ENCODE results near the gene ATP11A. TPM values are rescaled to one million over a fixed set of nuclear protein-coding genes. Genes with fewer than 3 reads are reported as not detected.
A peak's percentile ranks its signal among the peaks of the same experiment; 100 is the strongest.
"Not testable (repeated sequence)": the region's sequence is repeated elsewhere in the genome, so short reads cannot be mapped to it uniquely, and the experiment has no call there.

The ATP11A gene
- polyA plus RNA-seq, 4 donors = 3.2 to 79.6 (median 9.5) TPM

DNA sequence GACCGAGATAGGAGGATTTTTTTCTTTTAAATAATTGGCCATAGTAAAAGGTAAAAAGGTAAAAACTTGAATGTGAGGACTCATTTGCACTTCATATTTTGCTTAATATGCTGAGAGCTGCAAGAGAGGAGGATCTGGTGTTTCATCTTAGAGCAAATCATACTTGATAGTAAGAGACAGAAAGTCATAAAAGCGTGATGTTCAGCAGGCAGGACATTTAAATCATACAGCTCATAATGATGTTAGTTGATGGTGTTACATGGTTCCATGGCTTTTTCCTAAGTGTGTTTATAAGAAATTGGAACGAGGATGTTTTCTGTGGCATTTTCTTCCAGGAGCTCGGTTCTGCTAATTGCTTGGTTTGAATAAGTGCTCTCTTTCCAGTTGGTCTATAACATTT lies 16.3 kb downstream of the ATP11A start:
- peaks cover 0 to 33% (median 0%) of the 10 kb centered on the region in 3 donors for H3K36me3 ChIP-seq (ENCODE audit: control insufficient read depth in 3 of 3, insufficient read depth in 2 of 3, low read depth in 1 of 3, low read length in 3 of 3)
- H3K4me1 ChIP-seq (ENCODE audit: control insufficient read depth in 3 of 3, insufficient read depth in 2 of 3, low read depth in 1 of 3, low read length in 2 of 3) = peaks cover 0 to 37% (median 0%) of the 10 kb centered on the region in 3 donors
- H3K27ac ChIP-seq (ENCODE audit: low read depth in 1 of 3, low read length in 2 of 3) = no peak overlapping the region
- no peaks in the 10 kb centered on the region for H3K27me3 ChIP-seq (ENCODE audit: control insufficient read depth in 3 of 3, insufficient read depth in 3 of 3, low read length in 3 of 3)
- FAIRE-seq = no peak
- DNase-seq = no peak
- 88 to 98% (median 97%) methylated on average over 4 of the region's 4 CpGs for WGBS, 3 donors
- H3K9me3 ChIP-seq (ENCODE audit: control insufficient read depth in 2 of 2, insufficient read depth in 1 of 2, low read depth in 1 of 2, low read length in 1 of 2) = no peaks in the 10 kb centered on the region
- H3K4me3 ChIP-seq (ENCODE audit: low read depth in 1 of 3, low read length in 3 of 3) = no peak overlapping the region

DNA sequence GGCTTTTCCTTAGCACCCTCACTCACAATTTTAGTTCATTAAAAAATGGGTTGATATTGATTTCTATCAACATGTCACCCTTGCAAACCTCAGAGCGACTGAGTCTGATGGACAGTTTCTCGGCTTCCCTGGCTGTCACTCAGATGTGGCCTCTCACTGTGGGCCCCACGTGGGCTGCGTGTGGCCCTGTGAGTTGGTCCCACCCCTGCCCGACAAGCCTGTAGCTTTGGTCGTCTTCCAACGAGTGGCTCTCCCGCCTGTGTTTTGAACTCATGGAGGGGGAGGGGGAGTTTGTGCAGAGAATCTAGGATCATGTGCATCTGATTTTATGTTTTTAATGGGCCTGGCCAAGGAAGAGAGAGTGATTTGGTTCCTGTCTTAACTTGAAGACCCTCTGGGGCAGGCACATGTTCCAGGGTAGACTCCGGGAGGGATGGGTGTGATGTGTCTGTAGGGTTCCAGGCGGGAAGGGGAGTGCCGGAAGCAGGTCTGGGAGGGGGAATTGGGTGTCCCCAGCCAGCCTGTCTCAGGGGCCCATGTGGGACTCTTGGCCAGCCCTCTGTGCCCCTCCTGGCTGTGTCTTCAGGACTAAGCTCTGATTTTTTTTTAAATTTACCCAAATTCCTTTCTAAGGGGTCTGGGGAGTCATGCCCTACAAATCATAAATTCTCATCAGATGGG lies 18.9 kb downstream of the ATP11A start:
- WGBS, 3 donors = 75 to 86% (median 84%) methylated on average over 11 of the region's 11 CpGs
- DNase-seq = no peak
- Histone ChIP-seq H3K4me1 (ENCODE audit: control insufficient read depth in 3 of 3, insufficient read depth in 2 of 3, low read depth in 1 of 3, low read length in 2 of 3) (peaks cover 0 to 45% (median 2%) of the 10 kb centered on the region in 3 donors), H3K27ac (ENCODE audit: low read depth in 1 of 3, low read length in 2 of 3) (no peak overlapping the region), H3K36me3 (ENCODE audit: control insufficient read depth in 3 of 3, insufficient read depth in 2 of 3, low read depth in 1 of 3, low read length in 3 of 3) (peaks cover 0 to 18% (median 0%) of the 10 kb centered on the region in 3 donors), H3K27me3 (ENCODE audit: control insufficient read depth in 3 of 3, insufficient read depth in 3 of 3, low read length in 3 of 3) (no peaks in the 10 kb centered on the region), H3K4me3 (ENCODE audit: low read depth in 1 of 3, low read length in 3 of 3) (no peak overlapping the region), H3K9me3 (ENCODE audit: control insufficient read depth in 2 of 2, insufficient read depth in 1 of 2, low read depth in 1 of 2, low read length in 1 of 2) (no peaks in the 10 kb centered on the region)
- FAIRE-seq = no peak

DNA sequence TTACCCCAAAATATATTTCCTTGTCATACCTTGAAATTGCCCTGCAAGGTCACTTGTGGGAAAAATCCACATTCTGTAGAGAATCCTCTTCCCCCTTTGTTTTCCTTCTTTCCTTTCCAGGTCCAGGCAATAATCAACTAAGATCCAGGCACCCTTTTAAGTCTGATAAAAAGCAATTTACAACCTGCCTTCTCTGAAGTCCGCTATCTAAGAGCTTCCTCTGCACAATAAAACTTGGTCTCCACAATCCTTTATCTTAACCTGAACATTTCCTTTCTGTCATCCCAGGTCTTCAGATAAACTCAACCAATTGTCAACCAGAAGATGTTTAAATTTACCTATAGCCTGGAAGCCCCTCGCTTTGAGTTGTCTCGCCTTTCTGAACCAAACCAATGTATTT lies 19.5 kb downstream of the ATP11A start:
- DNase-seq; H3K4me3 ChIP-seq (ENCODE audit: low read depth in 1 of 3, low read length in 3 of 3); H3K9me3 ChIP-seq (ENCODE audit: control insufficient read depth in 2 of 2, insufficient read depth in 1 of 2, low read depth in 1 of 2, low read length in 1 of 2); H3K27me3 ChIP-seq (ENCODE audit: control insufficient read depth in 3 of 3, insufficient read depth in 3 of 3, low read length in 3 of 3); H3K27ac ChIP-seq (ENCODE audit: low read depth in 1 of 3, low read length in 2 of 3); FAIRE-seq: not testable (repeated sequence)
- WGBS, 3 donors = 67 to 86% (median 77%) methylated on average over 3 of the region's 3 CpGs
- peaks cover 0 to 22% (median 0%) of the 10 kb centered on the region in 3 donors for H3K36me3 ChIP-seq (ENCODE audit: control insufficient read depth in 3 of 3, insufficient read depth in 2 of 3, low read depth in 1 of 3, low read length in 3 of 3)
- peaks cover 0 to 40% (median 2%) of the 10 kb centered on the region in 3 donors for H3K4me1 ChIP-seq (ENCODE audit: control insufficient read depth in 3 of 3, insufficient read depth in 2 of 3, low read depth in 1 of 3, low read length in 2 of 3)

DNA sequence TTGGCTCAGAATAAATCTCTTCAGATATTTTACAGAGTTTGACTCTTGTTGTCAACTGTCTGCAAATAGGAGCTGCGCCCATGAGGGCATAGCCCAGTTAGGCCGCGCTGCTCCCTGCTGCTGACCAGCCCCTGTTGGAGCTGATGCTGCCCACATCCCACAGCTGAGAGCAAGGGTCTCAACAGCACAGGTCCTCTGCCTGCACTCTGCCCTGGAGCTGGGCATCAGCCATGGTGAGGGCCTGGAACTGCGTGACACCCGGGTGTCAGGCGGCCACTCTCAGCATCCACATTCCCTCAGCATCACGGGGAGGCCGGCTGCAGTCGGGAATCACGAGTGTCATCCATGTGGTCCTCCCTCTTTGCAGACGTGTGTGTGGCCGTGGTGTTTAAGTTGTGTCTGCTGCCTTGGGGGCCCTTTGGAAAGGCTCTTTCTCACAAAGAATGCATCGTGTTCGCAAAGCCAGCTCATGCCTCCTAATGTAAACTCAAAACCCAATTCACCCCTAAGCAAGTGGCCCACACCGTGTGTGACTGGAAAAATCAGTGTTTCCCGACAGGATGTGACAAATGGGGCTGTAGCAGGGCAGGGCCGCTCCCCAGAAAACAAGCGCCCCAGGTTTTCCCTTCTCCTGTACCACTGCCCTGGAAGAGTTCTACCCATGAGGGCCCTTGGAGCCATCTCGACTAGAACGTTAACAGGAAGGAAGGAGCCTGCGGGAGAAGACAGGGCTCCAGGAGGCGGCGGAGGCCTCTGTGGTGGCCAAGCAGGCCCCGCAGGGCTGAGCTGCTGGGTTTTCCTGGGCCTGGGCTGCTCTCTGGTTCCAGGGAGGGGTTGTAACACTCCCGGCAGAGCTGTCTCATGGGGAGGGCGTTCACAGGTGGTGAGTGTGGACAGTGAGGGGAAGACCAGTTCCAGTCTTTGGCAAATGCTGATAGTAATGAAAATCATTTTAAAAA lies 20.3 kb downstream of the ATP11A start:
- no peak for FAIRE-seq
- Histone ChIP-seq H3K9me3 (ENCODE audit: control insufficient read depth in 2 of 2, insufficient read depth in 1 of 2, low read depth in 1 of 2, low read length in 1 of 2) (peaks cover 0 to 12% of the 10 kb centered on the region in 2 donors), H3K27me3 (ENCODE audit: control insufficient read depth in 3 of 3, insufficient read depth in 3 of 3, low read length in 3 of 3) (no peaks in the 10 kb centered on the region), H3K27ac (ENCODE audit: low read depth in 1 of 3, low read length in 2 of 3) (peak overlapping the region in 1 of 3 donors; percentile 30), H3K4me1 (ENCODE audit: control insufficient read depth in 3 of 3, insufficient read depth in 2 of 3, low read depth in 1 of 3, low read length in 2 of 3) (peaks cover 0 to 39% (median 4%) of the 10 kb centered on the region in 3 donors), H3K36me3 (ENCODE audit: control insufficient read depth in 3 of 3, insufficient read depth in 2 of 3, low read depth in 1 of 3, low read length in 3 of 3) (peaks cover 0 to 30% (median 0%) of the 10 kb centered on the region in 3 donors), H3K4me3 (ENCODE audit: low read depth in 1 of 3, low read length in 3 of 3) (no peak overlapping the region)
- no peak for DNase-seq
- WGBS, 3 donors = 88 to 95% (median 90%) methylated on average over 26 of the region's 26 CpGs

DNA sequence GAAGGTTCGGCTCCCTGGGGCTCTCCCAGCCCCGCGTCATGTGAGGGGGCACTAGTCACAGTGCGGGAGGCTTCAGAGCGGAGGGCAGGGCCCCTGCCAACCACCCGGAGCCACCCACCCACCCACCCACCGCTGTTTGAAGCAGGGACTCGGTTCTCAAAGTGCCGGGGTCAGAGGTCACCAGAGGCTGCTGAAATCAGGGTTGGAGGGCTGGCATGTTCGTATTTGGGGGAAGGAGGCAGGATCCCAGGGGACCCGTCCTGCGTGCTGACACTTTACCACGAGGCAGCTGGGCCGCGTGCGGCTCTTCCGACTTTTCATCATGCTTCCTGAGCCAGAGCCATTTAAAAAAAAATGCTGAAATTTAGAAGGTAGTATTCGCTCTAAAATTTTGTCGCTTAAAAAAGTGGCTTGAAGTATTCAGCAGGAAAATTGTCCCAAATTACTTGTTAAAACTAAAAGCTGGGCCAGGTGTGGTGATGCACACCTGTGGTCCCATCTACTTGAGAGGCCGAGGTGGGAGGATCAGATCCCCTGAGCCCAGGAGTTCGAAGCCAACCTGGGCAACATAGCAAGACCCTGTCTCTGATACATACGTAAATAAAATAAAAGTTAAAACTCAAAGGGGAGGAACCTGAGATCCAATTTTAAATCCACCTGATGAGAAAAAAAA lies 21.2 kb downstream of the ATP11A start:
- no peak for DNase-seq
- Histone ChIP-seq H3K27ac (ENCODE audit: low read depth in 1 of 3, low read length in 2 of 3) (peak overlapping the region; percentile 76 to 96 (median 86)), H3K9me3 (ENCODE audit: control insufficient read depth in 2 of 2, insufficient read depth in 1 of 2, low read depth in 1 of 2, low read length in 1 of 2) (peaks cover 0 to 13% of the 10 kb centered on the region in 2 donors), H3K36me3 (ENCODE audit: control insufficient read depth in 3 of 3, insufficient read depth in 2 of 3, low read depth in 1 of 3, low read length in 3 of 3) (peaks cover 0 to 32% (median 0%) of the 10 kb centered on the region in 3 donors), H3K27me3 (ENCODE audit: control insufficient read depth in 3 of 3, insufficient read depth in 3 of 3, low read length in 3 of 3) (no peaks in the 10 kb centered on the region), H3K4me3 (ENCODE audit: low read depth in 1 of 3, low read length in 3 of 3) (peak overlapping the region in 1 of 3 donors; percentile 14), H3K4me1 (ENCODE audit: control insufficient read depth in 3 of 3, insufficient read depth in 2 of 3, low read depth in 1 of 3, low read length in 2 of 3) (peaks cover 0 to 41% (median 4%) of the 10 kb centered on the region in 3 donors)
- WGBS, 3 donors = 82 to 86% (median 83%) methylated on average over 20 to 22 of the region's 22 CpGs
- no peak for FAIRE-seq

DNA sequence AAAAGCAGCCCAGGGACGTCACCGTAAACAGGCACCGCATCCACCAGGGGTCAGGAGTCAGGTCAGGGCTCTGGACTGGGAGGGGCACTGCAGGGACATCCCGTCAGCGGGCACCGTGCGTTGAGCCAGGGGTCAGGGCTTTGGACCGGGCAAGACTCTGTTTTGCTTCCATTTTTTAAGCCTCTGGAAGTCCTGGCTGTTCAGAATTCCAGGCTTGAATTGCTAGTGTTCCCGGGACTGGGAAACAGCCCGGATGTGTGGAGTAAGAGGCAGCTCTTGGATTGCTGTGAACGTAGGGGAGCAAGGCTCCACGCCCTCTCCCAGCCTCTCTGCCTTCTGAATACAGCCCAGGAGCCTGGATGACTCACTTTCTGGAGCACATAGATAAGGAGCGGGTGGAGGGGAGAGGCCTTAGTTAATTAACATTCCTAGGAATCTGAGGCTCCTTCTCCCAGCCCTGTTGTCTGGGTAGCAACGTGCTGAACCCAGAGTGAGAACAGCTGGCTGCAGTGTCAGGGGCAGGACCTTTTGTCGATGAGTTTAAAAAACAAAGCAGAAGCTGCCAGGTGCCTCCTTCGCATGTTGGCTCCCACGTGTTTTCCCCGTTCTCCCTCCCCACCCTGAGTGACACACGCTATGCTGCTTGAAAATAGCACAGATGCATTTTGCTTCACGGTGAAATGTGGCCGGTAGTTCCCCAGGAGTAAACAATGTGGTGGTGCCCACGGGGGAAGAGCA lies 21.9 kb downstream of the ATP11A start:
- WGBS, 3 donors = 6 to 19% (median 16%) methylated on average over 22 of the region's 22 CpGs
- FAIRE-seq (no peak), DNase-seq (peak; percentile 95 to 98)

DNA sequence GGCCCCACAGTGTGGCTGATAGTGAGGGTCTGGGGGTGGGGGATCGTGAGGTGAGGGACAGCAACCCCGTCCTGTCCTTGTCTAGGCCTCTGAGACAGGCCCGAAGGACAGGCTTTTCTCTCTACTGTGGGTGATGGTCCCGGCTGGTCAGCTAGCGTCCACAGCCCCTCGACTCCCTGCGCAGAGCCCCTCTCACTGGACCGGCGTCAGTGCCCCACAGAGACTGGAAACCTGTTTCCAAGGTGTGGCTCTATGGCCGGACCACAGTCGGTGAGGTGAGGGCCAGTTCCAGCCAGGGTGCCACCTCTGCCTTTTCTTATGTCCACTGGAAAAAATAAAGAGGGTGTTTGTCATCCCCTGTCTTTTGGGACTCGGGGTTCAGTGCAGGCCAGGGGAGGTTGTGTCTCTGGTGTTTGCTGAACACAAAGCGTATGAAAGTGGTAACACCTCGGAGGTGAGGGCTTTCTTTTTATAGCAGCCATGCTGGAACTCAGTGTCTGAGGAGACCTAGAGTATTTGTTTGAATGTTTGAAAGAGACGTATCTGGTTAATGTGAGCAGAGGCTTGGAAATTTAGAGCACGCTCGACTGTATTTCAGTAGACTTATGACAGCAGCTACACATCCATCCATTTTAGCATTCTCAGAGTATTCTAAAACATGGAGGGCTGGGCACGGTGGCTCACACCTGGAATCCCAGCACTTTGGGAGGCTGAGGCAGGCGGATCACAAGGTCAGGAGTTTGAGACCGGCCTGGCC lies 22.8 kb downstream of the ATP11A start:
- Histone ChIP-seq H3K27ac (ENCODE audit: low read depth in 1 of 3, low read length in 2 of 3) (peak overlapping the region; percentile 76 to 96 (median 86)), H3K4me3 (ENCODE audit: low read depth in 1 of 3, low read length in 3 of 3) (no peak overlapping the region), H3K27me3 (ENCODE audit: control insufficient read depth in 3 of 3, insufficient read depth in 3 of 3, low read length in 3 of 3) (no peaks in the 10 kb centered on the region), H3K9me3 (ENCODE audit: control insufficient read depth in 2 of 2, insufficient read depth in 1 of 2, low read depth in 1 of 2, low read length in 1 of 2) (peaks cover 0 to 13% of the 10 kb centered on the region in 2 donors), H3K36me3 (ENCODE audit: control insufficient read depth in 3 of 3, insufficient read depth in 2 of 3, low read depth in 1 of 3, low read length in 3 of 3) (peaks cover 0 to 39% (median 0%) of the 10 kb centered on the region in 3 donors), H3K4me1 (ENCODE audit: control insufficient read depth in 3 of 3, insufficient read depth in 2 of 3, low read depth in 1 of 3, low read length in 2 of 3) (peaks cover 0 to 41% (median 4%) of the 10 kb centered on the region in 3 donors)
- 88 to 89% (median 89%) methylated on average over 18 to 20 of the region's 20 CpGs for WGBS, 3 donors
- FAIRE-seq = no peak
- DNase-seq = no peak

More for the DNA sequence above, 21.9 kb downstream of the ATP11A start:
- peaks cover 0 to 13% of the 10 kb centered on the region in 2 donors for H3K9me3 ChIP-seq (ENCODE audit: control insufficient read depth in 2 of 2, insufficient read depth in 1 of 2, low read depth in 1 of 2, low read length in 1 of 2)
- H3K36me3 ChIP-seq (ENCODE audit: control insufficient read depth in 3 of 3, insufficient read depth in 2 of 3, low read depth in 1 of 3, low read length in 3 of 3) = peaks cover 0 to 37% (median 0%) of the 10 kb centered on the region in 3 donors
- peak overlapping the region in 1 of 3 donors; percentile 14 for H3K4me3 ChIP-seq (ENCODE audit: low read depth in 1 of 3, low read length in 3 of 3)
- no peaks in the 10 kb centered on the region for H3K27me3 ChIP-seq (ENCODE audit: control insufficient read depth in 3 of 3, insufficient read depth in 3 of 3, low read length in 3 of 3)
- H3K27ac ChIP-seq (ENCODE audit: low read depth in 1 of 3, low read length in 2 of 3) = peak overlapping the region; percentile 76 to 96 (median 86)
- H3K4me1 ChIP-seq (ENCODE audit: control insufficient read depth in 3 of 3, insufficient read depth in 2 of 3, low read depth in 1 of 3, low read length in 2 of 3) = peaks cover 0 to 41% (median 4%) of the 10 kb centered on the region in 3 donors

Measured in small intestine (tissue), 7 donors.